K562 (cell line): ENCODE data around the gene FBXW11. TPM values are rescaled to one million over a fixed set of nuclear protein-coding genes. Genes with fewer than 3 reads are reported as not detected.

Source experiments
- ATAC-seq: fragments of 200-7000 bp; cut with Tn5 transposase; 3 replicates; pipeline ENCODE4 v1.9.1; 2020; ENCODE audit warnings: moderate library complexity
- BruUV-seq: library from RNA; stranded (reverse); fragments of 400-500 nt; replicated peaks from 2 replicates; lab custom pipeline; 2021; lab: Mats Ljungman, UMichigan
- CTCF ChIA-PET: fragments of 300-600 bp; formaldehyde crosslinking; extraction: SDS; loops from one replicate; lab custom pipeline; 2021; ENCODE audit warnings: low intra/inter-chr PET ratio; lab: Yijun Ruan, JAX
- POLR2A ChIA-PET: fragments of 300-600, 350-650 bp; sonication (Branson Sonifier 250); formaldehyde crosslinking; extraction: SDS; loops from one replicate; lab custom pipeline; 2021; ENCODE audit warnings: antibody characterized with exemption, inconsistent platforms; lab: Yijun Ruan, JAX
- DNase-seq, 4 experiments: peaks; one replicate each; pipeline versions ENCODE4 v3.0.0 to v3.0.0-alpha.2; 2011 to 2018; ENCODE audit warnings: low spot score in 3 of 4, mixed read lengths in 3 of 4; ENCODE audit errors: extremely low read depth in 1 of 4
- FAIRE-seq: peaks from 2 replicates; lab custom pipeline; 2011; peaks lifted over from hg19 to GRCh38; lab: Jason Lieb, UNC
- H2AFZ ChIP-seq: 2 replicates; pipeline ENCODE4 v1.6.0; 2011; ENCODE audit warnings: low read depth, low read length, control low read depth, inconsistent platforms
- H3K27ac ChIP-seq: fragments of 200-600 bp; 3 replicates; pipeline ENCODE4 v1.8.0; 2011; ENCODE audit warnings: low read depth, mild to moderate bottlenecking, control low read depth, inconsistent platforms, low read length, moderate library complexity, mixed read lengths; ENCODE audit errors: extremely low read depth
- H3K27me3 ChIP-seq, 2 experiments: fragments of 300-600 bp in 1 of 2; 2 replicates in 1 of 2; 3 replicates in 1 of 2; pipeline versions ENCODE4 v1.6.0 to v1.8.0; 2011; ENCODE audit warnings: inconsistent platforms in 2 of 2, low read length in 2 of 2, mild to moderate bottlenecking in 1 of 2, mixed read lengths in 1 of 2, moderate library complexity in 1 of 2; ENCODE audit not compliant: control insufficient read depth in 2 of 2, insufficient read depth in 2 of 2
- H3K36me3 ChIP-seq: fragments of 300-600 bp; 3 replicates; pipeline ENCODE4 v1.8.0; 2011; ENCODE audit warnings: mild to moderate bottlenecking, low read length, inconsistent platforms; ENCODE audit not compliant: control insufficient read depth, insufficient read depth
- H3K4me1 ChIP-seq, 2 experiments: fragments of 200-600 bp in 1 of 2; replicated peaks in 1 of 2; 2 replicates in 1 of 2; 3 replicates in 1 of 2; pipeline versions ENCODE4 v1.5.1 to v1.8.0; 2011; ENCODE audit warnings: inconsistent platforms in 2 of 2, low read length in 2 of 2, mild to moderate bottlenecking in 1 of 2, mixed read lengths in 1 of 2, moderate library complexity in 1 of 2; ENCODE audit not compliant: control insufficient read depth in 2 of 2, insufficient read depth in 2 of 2
- H3K4me2 ChIP-seq: 2 replicates; pipeline ENCODE4 v1.6.1; 2011; ENCODE audit warnings: low read length, control low read depth, inconsistent platforms, mixed read lengths; ENCODE audit not compliant: insufficient read depth
- H3K4me3 ChIP-seq: fragments of 200-600 bp; sonication (generic), shearing (Covaris generic); 2 replicates; pipeline ENCODE4 v1.5.1; 2016; ENCODE audit warnings: control low read depth, inconsistent platforms
- H3K79me2 ChIP-seq: fragments of 200-600 bp; 3 replicates; pipeline ENCODE4 v1.8.0; 2011; ENCODE audit warnings: low read length, inconsistent platforms; ENCODE audit not compliant: control insufficient read depth, insufficient read depth
- H3K9ac ChIP-seq, 2 experiments: 2 replicates each; pipeline versions ENCODE4 v1.6.0 to v1.6.1; 2011; ENCODE audit warnings: low read depth in 2 of 2, low read length in 2 of 2, control low read depth in 1 of 2, inconsistent platforms in 1 of 2, mild to moderate bottlenecking in 1 of 2, mixed read lengths in 1 of 2; ENCODE audit not compliant: insufficient read depth in 1 of 2
- H3K9me1 ChIP-seq: one replicate; pipeline ENCODE4 v1.6.0; 2011; ENCODE audit warnings: inconsistent platforms, mild to moderate bottlenecking, low read length, moderate library complexity; ENCODE audit not compliant: control insufficient read depth, insufficient read depth
- H3K9me3 ChIP-seq: replicated peaks from 2 replicates; pipeline ENCODE4 v1.5.1; 2011; ENCODE audit warnings: low read depth, low read length, inconsistent platforms; ENCODE audit not compliant: control insufficient read depth, insufficient read depth
- H4K20me1 ChIP-seq: replicated peaks from 2 replicates; pipeline ENCODE4 v1.6.1; 2011; ENCODE audit warnings: low read length, inconsistent platforms, mixed read lengths; ENCODE audit not compliant: control insufficient read depth, insufficient read depth
- ATF4 ChIP-seq: fragments of 450-650 bp; formaldehyde crosslinking; IDR thresholded peaks from 2 replicates; pipeline ENCODE4 v1.4.0; 2022; ENCODE audit warnings: mild to moderate bottlenecking, moderate library complexity
- ID3 ChIP-seq, 2 experiments: fragments of 250-450 bp in 1 of 2; fragments of 450-650 bp in 1 of 2; sonication (Bioruptor Pico) in 1 of 2; IDR thresholded peaks; 2 replicates each; pipeline versions ENCODE4 v1.6.1 to v1.8.0; 2016 to 2021; ENCODE audit warnings: mild to moderate bottlenecking in 2 of 2, moderate library complexity in 2 of 2, missing compliant biosample characterization in 1 of 2, missing genetic modification characterization in 1 of 2
- MAFG ChIP-seq: fragments of 450-650 bp; conservative IDR thresholded peaks from 2 replicates; pipeline ENCODE4 v1.6.1; 2016; ENCODE audit warnings: missing genetic modification characterization, missing compliant biosample characterization
- RBM25 ChIP-seq: fragments of 200-400 bp; formaldehyde crosslinking; IDR thresholded peaks from 2 replicates; pipeline ENCODE4 v1.6.1; 2018; ENCODE audit warnings: low read length, low read depth, moderate library complexity; ENCODE audit not compliant: severe bottlenecking
- ZFP36 ChIP-seq: fragments of 150-350 bp; IDR thresholded peaks from 2 replicates; pipeline ENCODE4 v1.6.1; 2018; ENCODE audit warnings: low read length, low read depth; ENCODE audit not compliant: partially characterized antibody
- WGBS: fragments of 100-300 bp; shearing (Covaris generic); methylation state at CpG from one replicate; pipeline ENCODE4 v1.1.6; 2016; ENCODE audit warnings: low coverage, mixed read lengths; ENCODE audit not compliant: insufficient coverage; ENCODE audit errors: missing lambda C conversion rate; 5-methylcytosine and 5-hydroxymethylcytosine counted together
- in situ Hi-C: fragments of 300-500 bp; cut with MboI; formaldehyde crosslinking; loops from 4 replicates; pipeline ENCODE4 v1.15.0; 2018; ENCODE audit warnings: inconsistent platforms, mixed read lengths
- intact Hi-C: fragments of 100-400 bp; cut with micrococcal nuclease; formaldehyde crosslinking; loops from 2 replicates; pipeline ENCODE4 v1.14.2; 2022
- polyA plus RNA-seq, 8 experiments: library from polyadenylated mRNA; depleted of rRNA in 4 of 8; stranded (reverse) in 5 of 8; unstranded in 3 of 8; fragments of >200 nt; fragmentation: Nextera tagmentation in 2 of 8; fragmentation: Illumina TruSeq in 1 of 8; extraction: Ambion mirVana in 2 of 8; extraction: Trizol in 1 of 8; gene quantifications; 2 replicates each; pipeline versions ENCODE4 v1.2.1 to v1.2.3, GENCODE V29; 2011 to 2014; ENCODE audit warnings: inconsistent platforms in 1 of 8, missing spikeins in 1 of 8
- total RNA-seq, 7 experiments: library from RNA; depleted of rRNA in 6 of 7; stranded (reverse); fragments of >200 nt in 6 of 7; fragmentation: Illumina TruSeq in 2 of 7; extraction: Trizol in 2 of 7; gene quantifications; 2 replicates each; pipeline versions ENCODE4 v1.2.1 to v1.2.3, GENCODE V29; 2011 to 2021; ENCODE audit warnings: low replicate concordance in 1 of 7

FBXW11 gene
- total and polyA plus RNA-seq, 9 of the 15 experiments (the other 6 are each of a cell fraction or from before 2014, with no cell fraction given), result 3.0 to 28.6 (median 23.6) TPM

- peak; percentile 73; the same call in 1 of the 2 replicates for TF ChIP-seq ATF4
- TF ChIP-seq ID3 (CRISPR knock-in tag; IDR thresholded peaks at IDR 0.05), result no peak
- TF ChIP-seq ID3 (tag; IDR thresholded peaks at IDR 0.05), result peak; percentile 95
Observed at GRCh38 chr5:172006321-172007174, at the start of gene FBXW11 (continued).

DNA sequence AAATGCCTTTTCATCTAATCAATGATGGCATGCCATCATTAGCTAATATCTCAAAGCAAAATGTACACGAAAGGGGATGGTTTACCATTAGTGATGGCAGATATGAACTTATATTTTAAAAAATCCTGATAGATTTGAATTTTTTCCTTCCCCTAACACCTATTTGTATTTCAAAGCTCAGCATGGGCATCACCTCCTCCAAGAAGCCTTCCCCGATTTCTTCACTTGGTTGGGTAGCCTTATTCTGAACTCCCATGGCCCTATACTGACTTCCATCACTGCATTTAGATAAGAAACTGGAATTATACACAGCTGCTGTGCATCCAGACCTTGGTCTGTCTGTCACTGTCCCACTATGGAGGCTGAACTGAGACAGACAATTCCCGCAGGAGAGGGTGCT, 49.6 kb upstream of the FBXW11 start:
- H3K27ac ChIP-seq, result no peak overlapping the region

More for the DNA sequence above, 49.6 kb upstream of the FBXW11 start:
- no peak overlapping the region for H3K4me2 ChIP-seq
- ChIA-PET CTCF (no interaction called here), POLR2A (interaction anchor here (0.5 kb wide), 1 partner anchor 528 kb away, joined by 3 read pairs; no protein-coding TSS in a partner anchor)
- H3K9me1 ChIP-seq, result no peaks in the 10 kb centered on the region
- H3K79me2 ChIP-seq, result no peaks in the 10 kb centered on the region
- no peak for DNase-seq
- peaks cover 0 to 7% of the 10 kb centered on the region in 2 experiments; a peak in 1 of 5 replicates for H3K27me3 ChIP-seq
- in situ Hi-C loops, result loop anchor here (10.0 kb wide), 1 partner anchor 631 kb away; no protein-coding TSS in a partner anchor
- H2AFZ ChIP-seq, result no peak overlapping the region
- no TSS peak for BruUV-seq
- H3K4me3 ChIP-seq, result no peak overlapping the region
- ATAC-seq, result no peak
- no peak for FAIRE-seq
- TF ChIP-seq ZFP36, result peak; percentile 94
- no peak for TF ChIP-seq MAFG
- peak; percentile 70 for TF ChIP-seq RBM25
- H3K4me1 ChIP-seq, result peaks cover 10 to 20% of the 10 kb centered on the region in 2 experiments; a peak in 4 of 5 replicates
- H3K9ac ChIP-seq, result no peak overlapping the region
- 17% methylated on average over 3 of the region's 3 CpGs for WGBS
- intact Hi-C loops, result loop anchor here (5.0 kb wide), 1 partner anchor 131 kb away; the partner anchor contains the start of gene STK10
- 0 out of 2 replicates have a peak, but pooled peaks cover 3% of the 10 kb centered on the region for H4K20me1 ChIP-seq
- no peaks in the 10 kb centered on the region for H3K9me3 ChIP-seq
- H3K36me3 ChIP-seq, result no peaks in the 10 kb centered on the region
